GM15510 (cell line): ENCODE data around the gene SLC24A1.

Experiments
- POLR2A ChIP-seq: IDR thresholded peaks from 3 replicates; pipeline ENCODE4 v1.6.1; 2011; ENCODE audit warnings: borderline replicate concordance; ENCODE audit not compliant: insufficient read length; ENCODE audit errors: extremely low read depth

The SLC24A1 gene

GRCh38 chr15:65638681-65639089 is 16.9 kb downstream of the SLC24A1 start:
- TF ChIP-seq POLR2A, result no peak

- TF ChIP-seq POLR2A, result no peak
Observed at GRCh38 chr15:65639509-65639908, 17.8 kb downstream of the SLC24A1 start.

GRCh38 chr15:65641768-65642475 is 20.2 kb downstream of the SLC24A1 start:
- no peak for TF ChIP-seq POLR2A

- no peak for TF ChIP-seq POLR2A
Observed at GRCh38 chr15:65642594-65642993, 20.9 kb downstream of the SLC24A1 start.

- no peak for TF ChIP-seq POLR2A
Observed at GRCh38 chr15:65644282-65644681, 22.5 kb downstream of the SLC24A1 start.

- TF ChIP-seq POLR2A, result no peak
Observed at GRCh38 chr15:65645392-65645791, 23.7 kb downstream of the SLC24A1 start.

- no peak for TF ChIP-seq POLR2A
Observed at GRCh38 chr15:65646486-65646885, 24.7 kb downstream of the SLC24A1 start.

GRCh38 chr15:65650312-65651041 is 28.7 kb downstream of the SLC24A1 start:
- no peak for TF ChIP-seq POLR2A

- TF ChIP-seq POLR2A, result no peak
Observed at GRCh38 chr15:65651042-65651322, 29.2 kb downstream of the SLC24A1 start.

GRCh38 chr15:65651831-65652749 is 30.4 kb downstream of the SLC24A1 start:
- TF ChIP-seq POLR2A, result no peak

GRCh38 chr15:65653341-65653740 is 31.6 kb downstream of the SLC24A1 start:
- no peak for TF ChIP-seq POLR2A

- no peak for TF ChIP-seq POLR2A
Observed at GRCh38 chr15:65653801-65654521, 32.2 kb downstream of the SLC24A1 start.

- no peak for TF ChIP-seq POLR2A
Observed at GRCh38 chr15:65655026-65655425, 33.3 kb downstream of the SLC24A1 start.

GRCh38 chr15:65655457-65655856 is 33.7 kb downstream of the SLC24A1 start:
- no peak for TF ChIP-seq POLR2A

- no peak for TF ChIP-seq POLR2A
Observed at GRCh38 chr15:65659502-65660052, 37.8 kb downstream of the SLC24A1 start.

GRCh38 chr15:65660927-65661326 is 39.2 kb downstream of the SLC24A1 start:
- no peak for TF ChIP-seq POLR2A
